HG02763 (cell line): ENCODE data around the gene ACSF2.
"Not testable (repeated sequence)": the region's sequence is repeated elsewhere in the genome, so short reads cannot be mapped to it uniquely, and the experiment has no call there.

Experiments used
- ATAC-seq: cut with Tn5 transposase; IDR thresholded peaks from one replicate; pipeline ENCODE4 v1.9.1; 2021; ENCODE audit warnings: mild to moderate bottlenecking, moderate library complexity; ENCODE audit not compliant: unreplicated experiment

Gene ACSF2, protein sequence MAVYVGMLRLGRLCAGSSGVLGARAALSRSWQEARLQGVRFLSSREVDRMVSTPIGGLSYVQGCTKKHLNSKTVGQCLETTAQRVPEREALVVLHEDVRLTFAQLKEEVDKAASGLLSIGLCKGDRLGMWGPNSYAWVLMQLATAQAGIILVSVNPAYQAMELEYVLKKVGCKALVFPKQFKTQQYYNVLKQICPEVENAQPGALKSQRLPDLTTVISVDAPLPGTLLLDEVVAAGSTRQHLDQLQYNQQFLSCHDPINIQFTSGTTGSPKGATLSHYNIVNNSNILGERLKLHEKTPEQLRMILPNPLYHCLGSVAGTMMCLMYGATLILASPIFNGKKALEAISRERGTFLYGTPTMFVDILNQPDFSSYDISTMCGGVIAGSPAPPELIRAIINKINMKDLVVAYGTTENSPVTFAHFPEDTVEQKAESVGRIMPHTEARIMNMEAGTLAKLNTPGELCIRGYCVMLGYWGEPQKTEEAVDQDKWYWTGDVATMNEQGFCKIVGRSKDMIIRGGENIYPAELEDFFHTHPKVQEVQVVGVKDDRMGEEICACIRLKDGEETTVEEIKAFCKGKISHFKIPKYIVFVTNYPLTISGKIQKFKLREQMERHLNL

DNA sequence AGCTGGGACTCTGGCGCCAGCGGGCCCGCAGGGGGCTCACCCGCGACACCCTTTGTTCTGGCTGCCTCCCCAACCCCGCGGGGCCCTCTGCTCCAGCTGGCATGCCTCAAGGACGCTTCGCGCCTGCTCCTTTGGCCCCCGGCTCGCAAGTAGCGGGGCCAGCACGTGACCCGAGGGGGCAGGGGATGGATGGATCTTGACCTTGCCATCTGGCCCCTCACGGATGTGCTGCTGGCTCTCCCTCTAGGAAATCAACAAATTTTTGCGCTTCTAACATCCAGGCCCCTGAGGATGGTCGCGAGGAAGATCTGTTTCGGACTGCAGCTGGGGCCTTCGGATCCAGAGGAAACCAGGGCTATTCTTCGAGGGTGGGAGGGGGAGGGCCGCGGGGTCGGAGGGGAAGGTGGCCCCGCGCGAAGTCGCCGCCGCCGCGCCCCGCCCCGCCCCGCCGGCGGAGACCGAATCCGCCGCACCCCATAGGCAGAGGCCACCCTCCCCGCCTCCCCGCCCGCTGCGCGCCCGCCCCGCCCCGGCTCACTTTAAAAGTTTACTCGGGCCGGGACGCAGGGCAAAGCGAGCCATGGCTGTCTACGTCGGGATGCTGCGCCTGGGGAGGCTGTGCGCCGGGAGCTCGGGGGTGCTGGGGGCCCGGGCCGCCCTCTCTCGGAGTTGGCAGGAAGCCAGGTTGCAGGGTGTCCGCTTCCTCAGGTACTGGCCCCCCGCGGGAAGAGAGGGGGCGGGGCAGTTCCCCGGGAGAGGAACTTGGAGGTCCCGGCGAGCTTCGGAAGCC is at the start of gene ACSF2:
TSS of gene ACSF2 (plus strand) at position 537 of the 790 bp plus-strand sequence. CDS start at position 581, 44 bp downstream.
- peak; percentile 52 for ATAC-seq

DNA sequence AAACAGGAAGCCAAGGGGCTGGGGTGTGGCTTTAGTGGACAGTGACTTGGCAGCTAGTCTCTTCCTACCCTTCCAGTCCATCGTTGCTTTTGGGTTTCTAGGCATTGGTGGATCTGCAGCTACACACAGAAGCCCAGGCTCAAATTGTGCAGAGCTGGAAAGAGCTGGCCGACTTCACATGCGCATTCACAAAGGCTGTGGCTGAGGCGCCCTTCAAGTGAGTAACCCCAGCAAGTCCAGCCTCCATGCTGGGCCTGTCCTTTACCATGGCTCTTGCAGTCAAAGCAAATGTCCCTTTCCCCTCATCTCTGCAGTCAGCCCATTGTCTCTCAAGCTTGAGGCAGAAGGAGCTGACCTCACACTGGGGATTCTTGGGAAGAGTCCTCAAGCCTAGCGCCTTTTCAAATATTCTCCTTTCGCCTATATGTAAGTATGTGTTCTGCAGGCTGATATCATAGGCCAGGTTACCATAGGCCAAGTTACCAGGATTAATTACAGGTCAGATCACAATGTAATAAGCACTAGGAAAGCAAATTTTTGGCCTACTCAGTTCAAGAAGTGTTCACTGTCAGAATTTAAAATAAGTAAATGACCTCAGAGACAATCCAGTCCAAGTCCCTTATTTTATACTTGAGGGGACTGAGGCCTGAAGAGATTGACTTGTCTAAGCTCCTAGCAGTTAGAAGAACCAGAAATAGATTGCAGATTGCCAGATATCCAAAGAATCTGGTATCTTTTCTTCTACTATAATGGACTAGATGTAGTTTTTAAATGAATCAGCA is 46.5 kb upstream of the ACSF2 start:
- ATAC-seq = no peak

DNA sequence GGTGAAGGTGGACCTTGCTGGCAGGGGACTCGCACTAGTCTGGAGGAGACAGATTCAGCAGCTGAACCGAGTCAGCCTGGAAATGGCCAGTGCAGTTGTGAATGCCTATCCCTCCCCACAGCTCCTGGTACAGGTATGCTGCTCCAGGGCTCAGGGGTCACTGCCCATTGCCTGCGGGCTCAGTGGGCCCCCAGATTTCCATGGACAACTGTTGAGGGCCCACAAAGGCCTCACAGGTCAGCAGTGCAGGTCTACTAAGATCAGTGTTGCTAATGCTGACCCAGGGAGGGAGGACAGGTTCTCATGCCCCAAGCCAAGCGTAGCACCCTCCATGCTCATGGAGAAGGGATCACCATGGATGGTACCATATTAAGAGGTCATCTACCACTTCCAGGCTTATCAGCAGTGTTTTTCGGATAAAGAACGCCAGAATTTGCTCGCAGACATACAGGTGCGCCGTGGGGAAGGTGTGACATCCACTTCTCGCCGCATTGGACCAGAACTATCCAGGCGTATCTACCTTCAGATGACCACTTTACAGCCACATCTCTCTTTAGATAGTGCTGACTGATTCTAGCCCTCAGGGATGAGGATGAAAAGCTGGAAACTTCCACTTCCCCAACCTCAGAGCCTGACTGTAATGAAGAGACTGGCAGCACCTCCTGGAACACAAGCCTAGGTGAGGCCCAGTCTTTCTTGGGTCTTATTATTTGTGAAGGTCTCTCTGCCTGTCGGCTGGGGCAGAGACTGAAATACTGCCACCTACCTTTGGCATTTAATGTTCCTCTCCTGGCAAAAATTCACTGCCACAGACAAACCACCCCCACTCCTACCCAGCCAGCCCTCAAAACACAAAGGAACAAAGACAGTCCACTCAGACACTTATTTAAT is 45.4 kb upstream of the ACSF2 start:
- ATAC-seq = no peak

DNA sequence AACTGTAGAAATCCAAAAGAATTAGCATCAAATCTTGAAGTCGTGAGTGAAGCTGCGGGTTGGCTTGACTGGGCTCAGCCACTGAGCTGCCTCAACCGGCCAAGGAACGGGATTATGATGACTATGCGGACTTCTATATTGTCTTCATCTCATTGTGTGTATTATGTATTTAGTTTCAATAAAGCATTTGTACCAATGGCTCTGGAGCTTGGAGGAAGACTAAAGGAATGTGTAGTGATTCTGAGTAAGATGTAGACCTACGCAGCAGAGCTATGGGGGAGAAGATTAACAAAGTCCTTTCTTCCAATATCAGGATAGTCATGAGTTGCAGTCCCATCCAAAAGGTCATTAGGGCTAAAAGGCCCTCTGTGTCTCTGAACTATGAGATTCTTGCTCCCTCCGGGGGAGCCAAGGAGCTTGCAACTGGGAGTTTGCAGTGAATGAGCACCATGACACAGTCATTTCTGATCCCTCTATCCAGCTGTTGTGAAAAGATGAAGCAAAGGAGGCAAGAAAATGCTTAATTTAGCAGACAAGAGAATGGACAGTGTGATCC is 44.7 kb upstream of the ACSF2 start:
- ATAC-seq = no peak

DNA sequence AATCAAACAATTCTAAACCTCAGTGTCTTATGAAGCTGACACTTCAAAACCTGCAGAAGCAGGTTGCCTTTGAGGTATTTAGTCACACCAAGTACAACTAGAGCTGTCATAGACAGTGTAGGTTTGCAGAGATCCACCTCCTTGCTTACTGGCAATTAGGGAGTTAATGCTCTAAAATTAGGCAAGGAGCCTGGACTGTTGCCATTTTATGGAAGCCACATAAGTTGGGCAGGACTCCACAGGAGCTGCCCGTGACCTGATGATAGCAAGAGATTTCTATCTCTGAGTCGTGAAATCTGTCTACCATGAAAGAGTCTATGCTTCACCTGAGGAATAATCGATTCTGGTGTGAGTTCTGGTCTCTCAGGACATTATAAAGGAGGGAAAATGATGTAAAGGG is 44.1 kb upstream of the ACSF2 start:
- ATAC-seq = no peak

DNA sequence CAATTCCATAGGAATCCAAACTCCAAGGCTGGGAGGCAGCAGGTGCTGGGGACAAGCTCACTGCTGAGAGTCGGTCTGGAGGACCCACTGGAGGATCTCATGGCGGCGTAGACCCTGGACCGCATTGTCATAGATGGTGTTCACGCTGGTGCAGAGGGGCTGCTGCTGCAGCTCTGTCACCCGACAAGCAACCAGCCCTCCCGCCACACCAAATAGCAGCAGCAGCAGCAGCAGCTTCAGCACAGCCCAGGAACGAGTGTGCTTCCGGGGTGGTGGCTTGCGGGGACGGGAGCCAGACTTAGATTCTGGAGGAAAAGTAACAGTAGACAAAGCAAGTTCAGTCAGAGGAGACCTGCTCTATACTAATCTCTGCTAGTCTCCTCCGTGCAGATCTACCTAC is 43.1 kb upstream of the ACSF2 start:
- no peak for ATAC-seq

DNA sequence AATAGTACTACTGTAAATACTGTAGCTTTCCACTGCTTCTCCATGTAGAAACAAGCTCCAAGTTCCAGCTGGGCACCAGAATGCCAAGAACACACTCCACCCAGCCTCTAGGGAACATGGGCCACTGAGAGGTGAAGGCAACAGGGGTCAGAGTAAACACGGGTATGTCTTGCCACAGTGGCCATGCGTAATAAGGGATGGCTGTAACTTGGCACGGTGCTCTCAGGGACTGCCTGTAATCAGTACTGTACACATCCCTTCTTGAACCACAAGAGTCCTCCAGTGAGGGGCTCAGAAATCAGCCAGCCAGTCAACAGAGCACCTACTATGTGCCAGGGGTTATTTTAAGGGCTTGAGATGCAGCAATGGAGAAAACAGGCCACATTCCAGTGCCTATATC is 39.5 kb upstream of the ACSF2 start:
- ATAC-seq = no peak

DNA sequence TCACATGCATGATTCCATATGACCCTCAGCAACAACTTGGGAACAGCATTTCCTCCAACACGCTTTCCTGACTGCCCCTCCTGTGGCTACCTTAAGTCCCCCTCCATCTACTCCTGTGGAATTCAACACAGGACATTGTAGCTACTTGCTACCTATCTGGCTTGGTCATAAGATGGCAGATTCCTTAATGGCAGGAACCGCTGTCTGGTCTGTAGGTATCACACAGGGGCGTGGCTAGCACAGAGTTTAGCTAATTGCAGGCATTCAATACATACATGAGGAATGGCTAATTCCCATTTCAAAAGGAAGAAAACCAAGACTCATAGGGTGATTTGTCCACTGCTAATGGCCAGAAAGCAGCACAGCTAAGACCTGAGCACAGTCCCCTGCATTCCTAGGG is 37.3 kb upstream of the ACSF2 start:
- ATAC-seq = no peak

DNA sequence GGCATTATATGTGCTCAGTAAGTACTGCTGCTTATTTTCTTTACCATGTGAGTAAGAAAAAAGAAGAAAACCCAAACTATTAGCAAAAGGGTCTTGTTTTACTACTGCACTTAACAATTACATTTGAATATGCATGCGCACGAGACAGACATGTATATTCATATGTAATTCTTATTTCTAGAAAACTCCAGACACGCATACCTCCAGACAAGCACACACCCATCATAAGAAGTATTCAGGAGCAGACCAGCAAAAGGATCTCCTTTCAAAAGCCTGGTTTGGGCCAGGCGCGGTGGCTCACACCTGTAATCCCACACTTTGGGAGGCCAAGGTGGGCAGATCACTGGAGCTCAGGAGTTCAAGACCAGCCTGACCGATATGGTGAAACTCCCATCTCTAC is 36.5 kb upstream of the ACSF2 start:
- no peak for ATAC-seq

DNA sequence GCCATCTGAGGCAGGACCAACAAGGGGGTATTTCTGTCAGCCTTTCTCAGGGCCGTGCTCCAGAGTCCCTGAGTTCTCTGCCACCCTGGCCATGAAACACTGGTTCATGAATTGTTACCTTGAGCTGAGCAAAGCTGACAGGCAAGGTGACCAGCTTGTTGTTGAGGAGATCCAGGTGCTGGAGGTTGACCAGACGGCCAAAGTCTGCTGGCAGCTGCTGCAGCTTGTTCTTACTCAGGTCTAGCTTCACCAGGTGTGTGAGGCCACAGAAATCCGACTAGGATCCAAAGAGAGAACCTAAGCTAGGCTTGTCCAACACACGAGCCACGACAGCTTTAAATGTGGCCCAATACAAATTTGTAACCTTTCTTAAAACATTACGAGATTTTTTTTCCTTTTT is 33.4 kb upstream of the ACSF2 start:
- ATAC-seq = no peak

DNA sequence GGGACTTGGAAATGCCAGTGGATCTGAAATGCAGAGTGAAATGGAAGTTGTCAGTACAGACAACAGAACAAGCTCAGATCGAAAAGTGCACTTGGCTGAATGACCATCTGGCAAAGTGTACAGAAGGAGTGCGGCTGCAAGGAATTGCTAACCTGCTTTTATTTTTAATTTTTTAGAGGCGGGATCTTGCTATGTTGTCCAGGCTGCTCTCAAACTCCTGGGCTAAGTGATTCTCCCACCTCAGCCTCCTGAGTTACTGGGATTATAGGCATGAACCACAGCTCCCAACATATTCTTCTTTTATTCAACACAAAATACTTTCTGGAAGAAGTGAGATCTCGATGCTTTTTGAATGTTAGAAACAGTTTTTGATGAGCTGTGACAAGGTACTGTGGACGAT is 32.3 kb upstream of the ACSF2 start:
- no peak for ATAC-seq

DNA sequence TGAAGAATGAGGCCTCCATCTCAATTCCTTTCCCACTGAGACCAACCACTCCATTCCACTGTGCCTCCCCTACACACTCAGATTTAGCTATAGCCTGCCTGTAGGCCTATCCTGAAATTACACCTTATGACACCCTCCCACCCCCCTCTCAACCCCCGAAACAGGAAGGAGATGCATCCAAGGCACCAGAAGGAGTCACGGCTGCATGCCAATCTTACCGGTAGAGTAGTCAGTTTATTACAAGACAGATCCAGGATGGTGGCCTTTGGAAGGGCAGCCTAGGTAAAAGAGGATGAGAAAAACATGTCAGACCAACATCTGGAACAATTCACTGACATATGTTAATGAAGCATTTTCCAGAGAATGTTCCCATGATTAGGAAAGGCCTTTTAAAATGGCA is 31.3 kb upstream of the ACSF2 start:
- no peak for ATAC-seq

DNA sequence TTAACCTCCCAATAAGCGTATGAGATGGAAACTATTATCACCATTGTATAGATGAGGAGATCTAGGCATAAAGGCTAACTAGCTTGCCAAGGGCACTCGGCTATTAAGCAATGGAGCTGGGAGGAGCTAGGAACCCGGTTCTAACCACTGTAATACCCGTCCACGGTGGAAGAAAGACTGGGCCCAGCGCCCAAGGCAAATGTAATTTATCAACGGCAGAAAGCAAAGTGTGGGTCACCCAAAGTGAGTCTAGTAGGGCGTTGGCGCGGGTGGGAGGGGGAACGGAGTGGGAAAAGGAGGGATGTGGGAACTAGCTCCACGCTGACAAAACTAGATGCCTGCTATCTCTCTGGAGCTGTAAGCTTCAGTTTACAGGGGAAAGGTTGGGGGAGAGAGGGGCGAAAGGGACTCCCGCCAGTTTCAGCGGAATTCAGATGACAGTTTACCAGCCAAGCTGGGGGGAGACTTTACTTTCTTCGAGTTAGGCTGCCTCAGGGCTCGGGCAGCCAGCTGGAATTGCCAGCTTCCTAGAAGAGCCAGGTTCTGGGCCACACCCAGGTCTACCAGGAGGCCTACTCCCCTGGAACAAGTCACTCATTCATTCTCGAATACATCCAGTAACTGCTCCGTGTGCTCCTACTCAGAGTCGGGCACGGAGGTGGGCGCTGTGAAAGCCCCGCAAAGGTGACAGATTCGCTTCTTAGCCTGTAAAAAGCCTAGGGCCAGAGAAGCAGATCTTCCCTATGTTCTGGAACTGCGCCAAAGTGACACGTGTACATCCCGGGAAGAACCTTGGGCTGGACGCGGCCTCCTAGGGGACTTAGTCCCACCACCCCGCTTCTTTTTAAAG is 29.5 kb upstream of the ACSF2 start:
- ATAC-seq = no peak

DNA sequence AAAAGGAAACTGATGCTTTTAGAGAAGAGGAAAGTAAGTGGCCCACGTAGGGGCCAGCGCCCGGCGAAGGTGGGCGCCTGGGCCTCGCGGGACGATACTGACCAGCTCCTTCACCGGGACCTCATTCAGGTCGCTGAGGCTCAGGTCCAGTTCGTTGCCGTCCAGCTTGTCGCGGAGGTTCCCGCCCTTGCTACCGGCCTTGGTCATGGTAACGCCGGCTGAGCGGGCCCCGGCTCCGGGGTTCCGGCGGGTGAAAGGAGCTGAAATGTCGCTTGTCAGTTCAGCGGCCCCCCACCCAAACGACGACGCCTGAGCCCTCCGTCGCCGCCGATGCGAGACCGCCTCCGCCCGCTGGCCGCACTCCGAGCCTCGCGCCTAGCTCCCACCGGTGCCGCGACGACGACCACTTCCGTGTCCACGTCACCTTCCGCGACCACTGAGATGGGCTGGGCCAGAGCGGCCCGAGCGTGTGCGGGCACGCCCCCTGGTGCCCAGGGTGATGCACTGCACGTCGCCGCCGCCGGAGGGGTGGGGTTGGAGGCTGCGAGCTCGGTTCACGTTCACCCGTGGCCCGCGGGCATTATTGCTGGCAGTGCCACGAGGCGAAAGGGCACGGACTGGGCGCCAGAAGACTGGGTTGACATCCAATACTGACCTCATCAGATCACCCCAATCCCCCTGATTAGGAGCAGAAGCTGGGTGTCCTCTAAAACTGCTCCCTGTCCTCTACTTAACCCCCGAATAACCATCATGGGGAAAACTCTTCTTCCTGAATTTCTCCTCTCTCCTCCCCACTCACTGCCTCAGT is 28.7 kb upstream of the ACSF2 start, which contains the start of gene LRRC59:
TSS of gene LRRC59 (minus strand) at position 413 of the 808 bp plus-strand sequence. CDS start at position 207, 206 bp downstream.
- peak; percentile 93 for ATAC-seq

DNA sequence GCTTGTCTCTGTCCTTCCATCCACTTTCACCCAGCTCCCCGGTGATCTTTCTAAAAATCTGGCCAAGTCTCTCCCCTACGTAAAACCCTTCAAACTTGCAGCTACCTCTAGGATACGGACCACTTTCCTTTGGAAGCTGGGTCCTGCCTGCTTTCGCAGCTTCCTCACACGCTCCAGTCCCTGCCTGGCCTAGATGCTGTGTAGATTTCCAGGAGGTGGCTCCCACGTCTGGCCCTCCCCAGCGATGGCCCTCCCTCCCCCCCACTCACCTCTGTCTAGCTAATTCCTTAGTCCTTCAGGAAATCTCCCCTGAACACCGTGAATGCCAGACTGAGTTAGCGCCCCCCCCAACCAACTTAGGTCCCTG is 28.1 kb upstream of the ACSF2 start:
- no peak for ATAC-seq

DNA sequence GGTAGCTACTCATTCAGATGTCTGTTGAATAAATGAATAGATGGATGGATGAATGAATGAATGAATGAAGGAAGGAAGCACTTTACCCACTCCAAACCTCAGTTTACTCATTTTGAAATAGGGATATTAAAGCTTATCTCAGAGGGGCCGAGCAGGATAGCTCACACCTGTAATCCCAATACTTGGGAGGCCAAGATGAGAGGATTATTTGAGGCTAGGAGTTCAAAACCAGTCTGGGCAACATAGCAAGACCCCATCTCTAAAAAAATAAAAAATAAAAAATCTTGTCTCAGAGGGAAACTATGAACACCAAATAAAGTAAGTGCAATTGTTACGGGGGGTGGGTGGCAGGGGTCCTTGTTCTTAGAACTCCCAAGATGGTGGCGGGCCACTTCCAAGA is 27.3 kb upstream of the ACSF2 start:
- ATAC-seq = not testable (repeated sequence)

DNA sequence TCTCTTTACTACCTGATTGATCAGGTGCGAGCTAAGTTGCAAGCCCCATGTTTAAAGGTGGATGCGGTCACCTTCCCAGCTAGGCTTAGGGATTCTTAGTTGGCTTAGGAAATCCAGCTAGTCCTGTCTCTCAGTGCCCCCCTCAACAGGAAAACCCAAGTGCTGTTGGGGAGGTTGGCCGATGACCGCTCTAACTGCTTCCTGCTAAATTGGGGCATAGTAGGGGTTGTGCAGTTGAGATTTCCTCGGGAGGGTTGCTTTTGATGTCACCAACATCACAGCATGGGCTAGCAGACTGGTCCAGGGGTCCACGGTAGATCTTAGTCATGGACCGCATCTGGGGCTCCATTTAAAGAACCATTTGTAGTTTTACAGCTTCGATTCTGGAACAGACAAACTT is 26.4 kb upstream of the ACSF2 start:
- ATAC-seq = not testable (repeated sequence)

DNA sequence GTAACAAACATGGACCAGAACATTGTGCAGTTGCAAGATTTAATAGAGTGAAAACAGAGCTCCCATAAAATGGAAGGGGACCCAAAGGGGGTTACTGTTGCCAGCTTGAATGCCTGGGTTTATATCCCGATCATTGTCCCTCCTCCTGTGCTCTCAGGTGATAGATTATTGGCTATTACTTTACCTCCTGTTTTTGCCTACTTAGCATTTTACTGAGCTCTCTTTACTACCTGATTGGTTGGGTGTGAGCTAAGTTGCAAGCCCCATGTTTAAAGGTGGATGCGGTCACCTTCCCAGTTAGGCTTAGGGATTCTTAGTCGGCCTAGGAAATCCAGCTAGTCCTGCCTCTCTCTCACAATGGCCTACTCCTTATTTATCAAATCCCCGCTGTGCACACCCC is 20.7 kb upstream of the ACSF2 start:
- ATAC-seq = not testable (repeated sequence)
